HEK293 (cell line): ENCODE data around the gene PPFIA3.

ENCODE experiments used
- KLF1 ChIP-seq: fragments of 450-650 bp; formaldehyde crosslinking; IDR thresholded peaks from 2 replicates; pipeline ENCODE4 v1.5.1; 2016; ENCODE audit warnings: missing biosample characterization, missing genetic modification characterization
- PRDM1 ChIP-seq: fragments of 450-650 bp; formaldehyde crosslinking; IDR thresholded peaks from 2 replicates; pipeline ENCODE4; 2016; ENCODE audit warnings: missing biosample characterization, missing genetic modification characterization
- SCRT1 ChIP-seq: fragments of 450-650 bp; formaldehyde crosslinking; IDR thresholded peaks from 2 replicates; pipeline ENCODE4 v1.5.1; 2016; ENCODE audit warnings: missing biosample characterization, missing genetic modification characterization, borderline replicate concordance
- ZBTB48 ChIP-seq: fragments of 450-650 bp; formaldehyde crosslinking; IDR thresholded peaks from 2 replicates; pipeline ENCODE4 v1.5.1; 2016; ENCODE audit warnings: missing biosample characterization, missing genetic modification characterization
- ZEB2 ChIP-seq: fragments of 450-650 bp; formaldehyde crosslinking; IDR thresholded peaks from 2 replicates; pipeline ENCODE4 v1.5.1; 2016; ENCODE audit warnings: missing biosample characterization, missing genetic modification characterization
- ZNF140 ChIP-seq: fragments of 450-650 bp; formaldehyde crosslinking; IDR thresholded peaks from 2 replicates; pipeline ENCODE4 v1.5.1; 2016; ENCODE audit warnings: missing biosample characterization, missing genetic modification characterization
- ZNF169 ChIP-seq: fragments of 450-650 bp; formaldehyde crosslinking; IDR thresholded peaks from 2 replicates; pipeline ENCODE4 v1.5.1; 2016; ENCODE audit warnings: missing biosample characterization, missing genetic modification characterization
- ZNF202 ChIP-seq: fragments of 450-650 bp; formaldehyde crosslinking; IDR thresholded peaks from 2 replicates; pipeline ENCODE4 v1.5.1; 2016; ENCODE audit warnings: missing biosample characterization, missing genetic modification characterization, borderline replicate concordance
- ZNF214 ChIP-seq: fragments of 450-650 bp; formaldehyde crosslinking; IDR thresholded peaks from 2 replicates; pipeline ENCODE4 v1.5.1; 2017; ENCODE audit warnings: missing biosample characterization, mild to moderate bottlenecking, missing genetic modification characterization, borderline replicate concordance
- ZNF221 ChIP-seq: fragments of 450-650 bp; formaldehyde crosslinking; IDR thresholded peaks from 2 replicates; pipeline ENCODE4 v1.5.1; 2017; ENCODE audit warnings: missing biosample characterization, missing genetic modification characterization, borderline replicate concordance
- ZNF324 ChIP-seq: fragments of 450-650 bp; formaldehyde crosslinking; IDR thresholded peaks from 2 replicates; pipeline ENCODE4 v1.5.1; 2016; ENCODE audit warnings: missing biosample characterization, missing genetic modification characterization
- ZNF394 ChIP-seq: fragments of 450-650 bp; formaldehyde crosslinking; IDR thresholded peaks from 2 replicates; pipeline ENCODE4 v1.5.1; 2016; ENCODE audit warnings: missing biosample characterization, missing genetic modification characterization, mild to moderate bottlenecking, moderate library complexity, borderline replicate concordance
- ZNF623 ChIP-seq: fragments of 450-650 bp; formaldehyde crosslinking; IDR thresholded peaks from 2 replicates; pipeline ENCODE4 v1.5.1; 2016; ENCODE audit warnings: missing biosample characterization, missing genetic modification characterization
- ZNF626 ChIP-seq: fragments of 450-650 bp; sonication (Bioruptor Pico); formaldehyde crosslinking; IDR thresholded peaks from 2 replicates; pipeline ENCODE4 v1.5.1; 2018; ENCODE audit warnings: missing biosample characterization, missing genetic modification characterization, inconsistent platforms
- ZSCAN30 ChIP-seq: fragments of 450-650 bp; IDR thresholded peaks from 2 replicates; pipeline ENCODE4 v1.5.1; 2018; ENCODE audit warnings: missing biosample characterization, mild to moderate bottlenecking, missing genetic modification characterization, moderate library complexity
- ZXDB ChIP-seq: fragments of 450-650 bp; formaldehyde crosslinking; IDR thresholded peaks from 2 replicates; pipeline ENCODE4 v1.5.1; 2016; ENCODE audit warnings: missing biosample characterization, missing genetic modification characterization
- TF ChIP-seq, protein P1 (sequence below): fragments of 450-650 bp; formaldehyde crosslinking; IDR thresholded peaks from 2 replicates; pipeline ENCODE4 v1.5.1; 2016; ENCODE audit warnings: missing biosample characterization, missing genetic modification characterization
- TF ChIP-seq, protein P2 (sequence below): fragments of 450-650 bp; formaldehyde crosslinking; IDR thresholded peaks from 2 replicates; pipeline ENCODE4 v1.5.1; 2016; ENCODE audit warnings: missing biosample characterization, missing genetic modification characterization
- TF ChIP-seq, protein P3 (sequence below): fragments of 450-650 bp; formaldehyde crosslinking; IDR thresholded peaks from 2 replicates; pipeline ENCODE4 v1.5.1; 2016; ENCODE audit warnings: missing biosample characterization, missing genetic modification characterization
- TF ChIP-seq, protein P4 (sequence below): fragments of 450-650 bp; formaldehyde crosslinking; IDR thresholded peaks from 2 replicates; pipeline ENCODE4 v1.5.1; 2016; ENCODE audit warnings: missing biosample characterization, missing genetic modification characterization
- TF ChIP-seq, protein P5 (sequence below): fragments of 450-650 bp; formaldehyde crosslinking; IDR thresholded peaks from 2 replicates; pipeline ENCODE4 v1.5.1; 2016; ENCODE audit warnings: missing biosample characterization, missing genetic modification characterization, borderline replicate concordance
- TF ChIP-seq, protein P6 (sequence below): fragments of 450-650 bp; formaldehyde crosslinking; IDR thresholded peaks from 2 replicates; pipeline ENCODE4 v1.5.1; 2017; ENCODE audit warnings: missing biosample characterization, mild to moderate bottlenecking, missing genetic modification characterization, moderate library complexity
- TF ChIP-seq, protein P7 (sequence below): fragments of 450-650 bp; formaldehyde crosslinking; IDR thresholded peaks from 2 replicates; pipeline ENCODE4 v1.5.0; 2017; ENCODE audit warnings: missing biosample characterization, missing genetic modification characterization, borderline replicate concordance

Gene PPFIA3

DNA sequence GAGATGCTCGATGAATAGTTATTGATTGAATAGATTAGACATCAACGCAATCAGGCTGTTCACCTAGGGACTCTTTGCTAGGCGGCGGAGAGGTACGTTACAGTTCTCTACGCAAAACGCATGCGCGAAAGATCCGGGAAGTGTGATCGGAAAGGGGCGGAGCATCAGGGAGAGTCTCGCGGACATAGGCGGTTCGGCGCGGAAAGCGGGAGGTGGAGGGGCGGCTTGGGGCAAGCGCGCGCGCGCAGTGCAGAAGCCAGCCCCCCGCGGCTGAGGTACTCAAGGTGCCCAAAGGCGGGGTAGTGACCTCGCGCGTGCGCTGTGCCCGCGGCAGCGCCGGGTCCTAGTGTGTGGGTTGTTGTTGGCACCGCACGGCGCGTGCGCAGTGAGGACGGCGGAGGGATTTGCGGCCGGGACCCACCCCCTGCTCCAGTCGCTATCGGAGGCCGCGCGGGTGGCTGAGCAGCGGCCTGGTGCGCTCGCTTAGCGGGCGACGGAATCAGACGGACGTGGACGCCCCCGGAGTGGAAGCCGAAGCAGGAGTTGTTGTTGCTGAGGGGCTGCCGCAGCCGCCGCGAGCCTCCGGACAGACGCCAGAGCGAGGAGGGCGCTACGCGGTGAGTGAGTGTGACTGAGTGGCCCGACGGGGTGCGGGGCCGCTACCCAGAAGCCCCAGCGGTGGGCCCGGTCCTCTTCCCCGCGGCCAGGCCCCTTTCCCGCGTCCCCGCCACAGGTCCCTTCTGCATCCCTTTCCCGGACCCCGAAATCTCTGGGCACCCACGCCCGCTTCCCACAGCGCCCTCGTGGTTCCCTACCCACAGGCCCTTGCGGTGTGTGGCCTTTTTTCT lies 34.1 kb upstream of the PPFIA3 start, which contains the start of gene SNRNP70 (continued):
- TF ChIP-seq, protein P1, sequence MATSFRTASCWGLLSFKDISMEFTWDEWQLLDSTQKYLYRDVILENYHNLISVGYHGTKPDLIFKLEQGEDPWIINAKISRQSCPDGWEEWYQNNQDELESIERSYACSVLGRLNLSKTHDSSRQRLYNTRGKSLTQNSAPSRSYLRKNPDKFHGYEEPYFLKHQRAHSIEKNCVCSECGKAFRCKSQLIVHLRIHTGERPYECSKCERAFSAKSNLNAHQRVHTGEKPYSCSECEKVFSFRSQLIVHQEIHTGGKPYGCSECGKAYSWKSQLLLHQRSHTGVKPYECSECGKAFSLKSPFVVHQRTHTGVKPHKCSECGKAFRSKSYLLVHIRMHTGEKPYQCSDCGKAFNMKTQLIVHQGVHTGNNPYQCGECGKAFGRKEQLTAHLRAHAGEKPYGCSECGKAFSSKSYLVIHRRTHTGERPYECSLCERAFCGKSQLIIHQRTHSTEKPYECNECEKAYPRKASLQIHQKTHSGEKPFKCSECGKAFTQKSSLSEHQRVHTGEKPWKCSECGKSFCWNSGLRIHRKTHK (tag by site-specific recombination), result no peak
- TF ChIP-seq, protein P2, sequence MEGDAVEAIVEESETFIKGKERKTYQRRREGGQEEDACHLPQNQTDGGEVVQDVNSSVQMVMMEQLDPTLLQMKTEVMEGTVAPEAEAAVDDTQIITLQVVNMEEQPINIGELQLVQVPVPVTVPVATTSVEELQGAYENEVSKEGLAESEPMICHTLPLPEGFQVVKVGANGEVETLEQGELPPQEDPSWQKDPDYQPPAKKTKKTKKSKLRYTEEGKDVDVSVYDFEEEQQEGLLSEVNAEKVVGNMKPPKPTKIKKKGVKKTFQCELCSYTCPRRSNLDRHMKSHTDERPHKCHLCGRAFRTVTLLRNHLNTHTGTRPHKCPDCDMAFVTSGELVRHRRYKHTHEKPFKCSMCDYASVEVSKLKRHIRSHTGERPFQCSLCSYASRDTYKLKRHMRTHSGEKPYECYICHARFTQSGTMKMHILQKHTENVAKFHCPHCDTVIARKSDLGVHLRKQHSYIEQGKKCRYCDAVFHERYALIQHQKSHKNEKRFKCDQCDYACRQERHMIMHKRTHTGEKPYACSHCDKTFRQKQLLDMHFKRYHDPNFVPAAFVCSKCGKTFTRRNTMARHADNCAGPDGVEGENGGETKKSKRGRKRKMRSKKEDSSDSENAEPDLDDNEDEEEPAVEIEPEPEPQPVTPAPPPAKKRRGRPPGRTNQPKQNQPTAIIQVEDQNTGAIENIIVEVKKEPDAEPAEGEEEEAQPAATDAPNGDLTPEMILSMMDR, result peak; percentile 65; the same call in 1 of the 2 replicates
- peak; percentile 80; the same call in 1 of the 2 replicates for TF ChIP-seq ZBTB48
- TF ChIP-seq ZNF202 (tag by site-specific recombination), result no peak
- TF ChIP-seq ZNF214 (tag by site-specific recombination), result no peak
- TF ChIP-seq, protein P3, sequence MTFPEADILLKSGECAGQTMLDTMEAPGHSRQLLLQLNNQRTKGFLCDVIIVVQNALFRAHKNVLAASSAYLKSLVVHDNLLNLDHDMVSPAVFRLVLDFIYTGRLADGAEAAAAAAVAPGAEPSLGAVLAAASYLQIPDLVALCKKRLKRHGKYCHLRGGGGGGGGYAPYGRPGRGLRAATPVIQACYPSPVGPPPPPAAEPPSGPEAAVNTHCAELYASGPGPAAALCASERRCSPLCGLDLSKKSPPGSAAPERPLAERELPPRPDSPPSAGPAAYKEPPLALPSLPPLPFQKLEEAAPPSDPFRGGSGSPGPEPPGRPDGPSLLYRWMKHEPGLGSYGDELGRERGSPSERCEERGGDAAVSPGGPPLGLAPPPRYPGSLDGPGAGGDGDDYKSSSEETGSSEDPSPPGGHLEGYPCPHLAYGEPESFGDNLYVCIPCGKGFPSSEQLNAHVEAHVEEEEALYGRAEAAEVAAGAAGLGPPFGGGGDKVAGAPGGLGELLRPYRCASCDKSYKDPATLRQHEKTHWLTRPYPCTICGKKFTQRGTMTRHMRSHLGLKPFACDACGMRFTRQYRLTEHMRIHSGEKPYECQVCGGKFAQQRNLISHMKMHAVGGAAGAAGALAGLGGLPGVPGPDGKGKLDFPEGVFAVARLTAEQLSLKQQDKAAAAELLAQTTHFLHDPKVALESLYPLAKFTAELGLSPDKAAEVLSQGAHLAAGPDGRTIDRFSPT (tag by site-specific recombination), result peak; percentile 99
- TF ChIP-seq ZSCAN30, result peak; percentile 89
- peak; percentile 99 for TF ChIP-seq ZXDB (tag by site-specific recombination)
- TF ChIP-seq, protein P4, sequence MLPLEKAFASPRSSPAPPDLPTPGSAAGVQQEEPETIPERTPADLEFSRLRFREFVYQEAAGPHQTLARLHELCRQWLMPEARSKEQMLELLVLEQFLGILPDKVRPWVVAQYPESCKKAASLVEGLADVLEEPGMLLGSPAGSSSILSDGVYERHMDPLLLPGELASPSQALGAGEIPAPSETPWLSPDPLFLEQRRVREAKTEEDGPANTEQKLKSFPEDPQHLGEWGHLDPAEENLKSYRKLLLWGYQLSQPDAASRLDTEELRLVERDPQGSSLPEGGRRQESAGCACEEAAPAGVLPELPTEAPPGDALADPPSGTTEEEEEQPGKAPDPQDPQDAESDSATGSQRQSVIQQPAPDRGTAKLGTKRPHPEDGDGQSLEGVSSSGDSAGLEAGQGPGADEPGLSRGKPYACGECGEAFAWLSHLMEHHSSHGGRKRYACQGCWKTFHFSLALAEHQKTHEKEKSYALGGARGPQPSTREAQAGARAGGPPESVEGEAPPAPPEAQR (tag by site-specific recombination), result peak; percentile 58; the same call in 1 of the 2 replicates
- TF ChIP-seq SCRT1 (tag by site-specific recombination), result peak; percentile 78; the same call in 1 of the 2 replicates
- no peak for TF ChIP-seq ZNF221
- TF ChIP-seq ZNF394 (tag by site-specific recombination), result no peak
- TF ChIP-seq KLF1 (tag by site-specific recombination), result peak; percentile 70
- peak; percentile 42; the same call in 1 of the 2 replicates for TF ChIP-seq ZEB2
- TF ChIP-seq, protein P5, sequence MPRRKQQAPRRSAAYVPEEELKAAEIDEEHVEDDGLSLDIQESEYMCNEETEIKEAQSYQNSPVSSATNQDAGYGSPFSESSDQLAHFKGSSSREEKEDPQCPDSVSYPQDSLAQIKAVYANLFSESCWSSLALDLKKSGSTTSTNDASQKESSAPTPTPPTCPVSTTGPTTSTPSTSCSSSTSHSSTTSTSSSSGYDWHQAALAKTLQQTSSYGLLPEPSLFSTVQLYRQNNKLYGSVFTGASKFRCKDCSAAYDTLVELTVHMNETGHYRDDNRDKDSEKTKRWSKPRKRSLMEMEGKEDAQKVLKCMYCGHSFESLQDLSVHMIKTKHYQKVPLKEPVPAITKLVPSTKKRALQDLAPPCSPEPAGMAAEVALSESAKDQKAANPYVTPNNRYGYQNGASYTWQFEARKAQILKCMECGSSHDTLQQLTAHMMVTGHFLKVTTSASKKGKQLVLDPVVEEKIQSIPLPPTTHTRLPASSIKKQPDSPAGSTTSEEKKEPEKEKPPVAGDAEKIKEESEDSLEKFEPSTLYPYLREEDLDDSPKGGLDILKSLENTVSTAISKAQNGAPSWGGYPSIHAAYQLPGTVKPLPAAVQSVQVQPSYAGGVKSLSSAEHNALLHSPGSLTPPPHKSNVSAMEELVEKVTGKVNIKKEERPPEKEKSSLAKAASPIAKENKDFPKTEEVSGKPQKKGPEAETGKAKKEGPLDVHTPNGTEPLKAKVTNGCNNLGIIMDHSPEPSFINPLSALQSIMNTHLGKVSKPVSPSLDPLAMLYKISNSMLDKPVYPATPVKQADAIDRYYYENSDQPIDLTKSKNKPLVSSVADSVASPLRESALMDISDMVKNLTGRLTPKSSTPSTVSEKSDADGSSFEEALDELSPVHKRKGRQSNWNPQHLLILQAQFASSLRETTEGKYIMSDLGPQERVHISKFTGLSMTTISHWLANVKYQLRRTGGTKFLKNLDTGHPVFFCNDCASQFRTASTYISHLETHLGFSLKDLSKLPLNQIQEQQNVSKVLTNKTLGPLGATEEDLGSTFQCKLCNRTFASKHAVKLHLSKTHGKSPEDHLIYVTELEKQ, result no peak
- TF ChIP-seq ZNF626 (tag by site-specific recombination), result no peak
- 0 out of 2 replicates have a peak, but pooled peaks have one; percentile 23 for TF ChIP-seq ZNF623 (tag by site-specific recombination)
- TF ChIP-seq ZNF169 (tag by site-specific recombination), result 0 out of 2 replicates have a peak, but pooled peaks have one; percentile 27
- TF ChIP-seq, protein P6, sequence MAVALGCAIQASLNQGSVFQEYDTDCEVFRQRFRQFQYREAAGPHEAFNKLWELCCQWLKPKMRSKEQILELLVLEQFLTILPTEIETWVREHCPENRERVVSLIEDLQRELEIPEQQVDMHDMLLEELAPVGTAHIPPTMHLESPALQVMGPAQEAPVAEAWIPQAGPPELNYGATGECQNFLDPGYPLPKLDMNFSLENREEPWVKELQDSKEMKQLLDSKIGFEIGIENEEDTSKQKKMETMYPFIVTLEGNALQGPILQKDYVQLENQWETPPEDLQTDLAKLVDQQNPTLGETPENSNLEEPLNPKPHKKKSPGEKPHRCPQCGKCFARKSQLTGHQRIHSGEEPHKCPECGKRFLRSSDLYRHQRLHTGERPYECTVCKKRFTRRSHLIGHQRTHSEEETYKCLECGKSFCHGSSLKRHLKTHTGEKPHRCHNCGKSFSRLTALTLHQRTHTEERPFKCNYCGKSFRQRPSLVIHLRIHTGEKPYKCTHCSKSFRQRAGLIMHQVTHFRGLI (tag by site-specific recombination), result peak; percentile 62; the same call in 1 of the 2 replicates
- TF ChIP-seq, protein P7, sequence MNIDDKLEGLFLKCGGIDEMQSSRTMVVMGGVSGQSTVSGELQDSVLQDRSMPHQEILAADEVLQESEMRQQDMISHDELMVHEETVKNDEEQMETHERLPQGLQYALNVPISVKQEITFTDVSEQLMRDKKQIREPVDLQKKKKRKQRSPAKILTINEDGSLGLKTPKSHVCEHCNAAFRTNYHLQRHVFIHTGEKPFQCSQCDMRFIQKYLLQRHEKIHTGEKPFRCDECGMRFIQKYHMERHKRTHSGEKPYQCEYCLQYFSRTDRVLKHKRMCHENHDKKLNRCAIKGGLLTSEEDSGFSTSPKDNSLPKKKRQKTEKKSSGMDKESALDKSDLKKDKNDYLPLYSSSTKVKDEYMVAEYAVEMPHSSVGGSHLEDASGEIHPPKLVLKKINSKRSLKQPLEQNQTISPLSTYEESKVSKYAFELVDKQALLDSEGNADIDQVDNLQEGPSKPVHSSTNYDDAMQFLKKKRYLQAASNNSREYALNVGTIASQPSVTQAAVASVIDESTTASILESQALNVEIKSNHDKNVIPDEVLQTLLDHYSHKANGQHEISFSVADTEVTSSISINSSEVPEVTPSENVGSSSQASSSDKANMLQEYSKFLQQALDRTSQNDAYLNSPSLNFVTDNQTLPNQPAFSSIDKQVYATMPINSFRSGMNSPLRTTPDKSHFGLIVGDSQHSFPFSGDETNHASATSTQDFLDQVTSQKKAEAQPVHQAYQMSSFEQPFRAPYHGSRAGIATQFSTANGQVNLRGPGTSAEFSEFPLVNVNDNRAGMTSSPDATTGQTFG (tag by site-specific recombination), result peak; percentile 28; the same call in 1 of the 2 replicates
- TF ChIP-seq ZNF324 (tag by site-specific recombination), result peak; percentile 85; the same call in 1 of the 2 replicates
- no peak for TF ChIP-seq PRDM1
- no peak for TF ChIP-seq ZNF140
